Activated naive CD8-positive, alpha-beta T cell (primary cell): Measurements from ENCODE around the gene CTNND2.
"Not testable (repeated sequence)": the region's sequence is repeated elsewhere in the genome, so short reads cannot be mapped to it uniquely, and the experiment has no call there.

Source experiments
- H3K27ac Mint-ChIP-seq: one replicate; pipeline ENCODE4 v1.8.0; 2021; ENCODE audit warnings: mixed read lengths
- H3K27me3 Mint-ChIP-seq: one replicate; pipeline ENCODE4 v1.8.0; 2021; ENCODE audit warnings: mixed read lengths
- H3K36me3 Mint-ChIP-seq: one replicate; pipeline ENCODE4 v1.8.0; 2021; ENCODE audit warnings: mixed read lengths
- H3K4me1 Mint-ChIP-seq: one replicate; pipeline ENCODE4 v1.8.0; 2021; ENCODE audit warnings: low read depth, mixed read lengths
- H3K4me3 Mint-ChIP-seq: one replicate; pipeline ENCODE4 v1.8.0; 2021; ENCODE audit warnings: mild to moderate bottlenecking, mixed read lengths
- H3K9me3 Mint-ChIP-seq: one replicate; pipeline ENCODE4 v1.8.0; 2021; ENCODE audit warnings: low read depth, mixed read lengths

Gene CTNND2

GRCh38 chr5:11443831-11444230 lies 460.4 kb downstream of the CTNND2 start:
- Mint-ChIP-seq H3K9me3 (no peaks in the 10 kb centered on the region), H3K4me3 (no peak overlapping the region), H3K27me3 (peaks cover 3% of the 10 kb centered on the region), H3K4me1 (no peaks in the 10 kb centered on the region), H3K27ac (no peak overlapping the region), H3K36me3 (no peaks in the 10 kb centered on the region)

GRCh38 chr5:11432116-11432515 lies 472.1 kb downstream of the CTNND2 start:
- no peaks in the 10 kb centered on the region for H3K9me3 Mint-ChIP-seq
- H3K4me1 Mint-ChIP-seq, result no peaks in the 10 kb centered on the region
- H3K27me3 Mint-ChIP-seq, result peaks cover 2% of the 10 kb centered on the region
- H3K36me3 Mint-ChIP-seq, result no peaks in the 10 kb centered on the region
- H3K27ac Mint-ChIP-seq, result no peak overlapping the region
- no peak overlapping the region for H3K4me3 Mint-ChIP-seq

- Mint-ChIP-seq H3K36me3 (no peaks in the 10 kb centered on the region), H3K9me3 (no peaks in the 10 kb centered on the region), H3K27me3 (peaks cover 2% of the 10 kb centered on the region), H3K4me1 (no peaks in the 10 kb centered on the region), H3K27ac (no peak overlapping the region), H3K4me3 (no peak overlapping the region)
These were observed 475.0 kb downstream of the CTNND2 start for GRCh38 chr5:11429254-11429653.

- no peaks in the 10 kb centered on the region for H3K36me3 Mint-ChIP-seq
- H3K4me3 Mint-ChIP-seq, result no peak overlapping the region
- H3K4me1 Mint-ChIP-seq, result no peaks in the 10 kb centered on the region
- peaks cover 2% of the 10 kb centered on the region for H3K27me3 Mint-ChIP-seq
- H3K27ac Mint-ChIP-seq, result no peak overlapping the region
- H3K9me3 Mint-ChIP-seq, result no peaks in the 10 kb centered on the region
These were observed 476.7 kb downstream of the CTNND2 start for GRCh38 chr5:11427569-11427968.

- H3K4me1 Mint-ChIP-seq, result no peaks in the 10 kb centered on the region
- no peak overlapping the region for H3K27ac Mint-ChIP-seq
- no peaks in the 10 kb centered on the region for H3K36me3 Mint-ChIP-seq
- H3K4me3 Mint-ChIP-seq, result no peak overlapping the region
- no peaks in the 10 kb centered on the region for H3K9me3 Mint-ChIP-seq
- peaks cover 2% of the 10 kb centered on the region for H3K27me3 Mint-ChIP-seq
These were observed 477.8 kb downstream of the CTNND2 start for GRCh38 chr5:11426442-11426841.

- Mint-ChIP-seq H3K27ac (no peak overlapping the region), H3K4me3 (no peak overlapping the region), H3K27me3 (no peaks in the 10 kb centered on the region), H3K4me1 (no peaks in the 10 kb centered on the region), H3K36me3 (no peaks in the 10 kb centered on the region), H3K9me3 (no peaks in the 10 kb centered on the region)
These were observed 481.9 kb downstream of the CTNND2 start for GRCh38 chr5:11422342-11422741.

- Mint-ChIP-seq H3K27me3 (no peaks in the 10 kb centered on the region), H3K9me3 (no peaks in the 10 kb centered on the region), H3K4me1 (no peaks in the 10 kb centered on the region), H3K27ac (no peak overlapping the region), H3K36me3 (no peaks in the 10 kb centered on the region), H3K4me3 (no peak overlapping the region)
These were observed 483.3 kb downstream of the CTNND2 start for GRCh38 chr5:11420969-11421368.

GRCh38 chr5:11415751-11416150 lies 488.5 kb downstream of the CTNND2 start:
- H3K27ac Mint-ChIP-seq, result no peak overlapping the region
- H3K9me3 Mint-ChIP-seq, result peaks cover 12% of the 10 kb centered on the region
- no peaks in the 10 kb centered on the region for H3K36me3 Mint-ChIP-seq
- H3K4me3 Mint-ChIP-seq, result no peak overlapping the region
- H3K27me3 Mint-ChIP-seq, result peaks cover 2% of the 10 kb centered on the region
- no peaks in the 10 kb centered on the region for H3K4me1 Mint-ChIP-seq

GRCh38 chr5:11414732-11415131 lies 489.5 kb downstream of the CTNND2 start:
- not testable (repeated sequence) for H3K27me3 Mint-ChIP-seq, H3K27ac Mint-ChIP-seq, H3K36me3 Mint-ChIP-seq, H3K4me3 Mint-ChIP-seq, H3K4me1 Mint-ChIP-seq
- peaks cover 12% of the 10 kb centered on the region for H3K9me3 Mint-ChIP-seq

GRCh38 chr5:11411621-11412020 lies 492.6 kb downstream of the CTNND2 start:
- H3K27me3 Mint-ChIP-seq, result peaks cover 2% of the 10 kb centered on the region
- H3K4me3 Mint-ChIP-seq, result no peak overlapping the region
- no peak overlapping the region for H3K27ac Mint-ChIP-seq
- H3K9me3 Mint-ChIP-seq, result peaks cover 12% of the 10 kb centered on the region
- H3K4me1 Mint-ChIP-seq, result no peaks in the 10 kb centered on the region
- no peaks in the 10 kb centered on the region for H3K36me3 Mint-ChIP-seq

GRCh38 chr5:11407556-11408145 lies 496.6 kb downstream of the CTNND2 start:
- Mint-ChIP-seq H3K4me3 (no peak overlapping the region), H3K27ac (no peak overlapping the region), H3K4me1 (no peaks in the 10 kb centered on the region), H3K36me3 (no peaks in the 10 kb centered on the region), H3K27me3 (peaks cover 4% of the 10 kb centered on the region), H3K9me3 (peaks cover 3% of the 10 kb centered on the region)

GRCh38 chr5:11400316-11400715 lies 503.9 kb downstream of the CTNND2 start:
- no peaks in the 10 kb centered on the region for H3K36me3 Mint-ChIP-seq
- H3K27me3 Mint-ChIP-seq, result peaks cover 4% of the 10 kb centered on the region
- no peak overlapping the region for H3K4me3 Mint-ChIP-seq
- H3K27ac Mint-ChIP-seq, result no peak overlapping the region
- H3K4me1 Mint-ChIP-seq, result no peaks in the 10 kb centered on the region
- H3K9me3 Mint-ChIP-seq, result peaks cover 3% of the 10 kb centered on the region

GRCh38 chr5:11398728-11399127 lies 505.5 kb downstream of the CTNND2 start:
- Mint-ChIP-seq H3K9me3 (no peaks in the 10 kb centered on the region), H3K4me1 (no peaks in the 10 kb centered on the region), H3K27ac (no peak overlapping the region), H3K27me3 (peaks cover 4% of the 10 kb centered on the region), H3K36me3 (no peaks in the 10 kb centered on the region), H3K4me3 (no peak overlapping the region)

GRCh38 chr5:11397549-11397948 lies 506.7 kb downstream of the CTNND2 start:
- H3K4me1 Mint-ChIP-seq, result no peaks in the 10 kb centered on the region
- H3K27me3 Mint-ChIP-seq, result peaks cover 4% of the 10 kb centered on the region
- H3K27ac Mint-ChIP-seq, result no peak overlapping the region
- H3K36me3 Mint-ChIP-seq, result no peaks in the 10 kb centered on the region
- no peak overlapping the region for H3K4me3 Mint-ChIP-seq
- no peaks in the 10 kb centered on the region for H3K9me3 Mint-ChIP-seq

GRCh38 chr5:11396917-11397316 lies 507.3 kb downstream of the CTNND2 start:
- Mint-ChIP-seq H3K27me3 (peaks cover 4% of the 10 kb centered on the region), H3K4me3 (no peak overlapping the region), H3K9me3 (no peaks in the 10 kb centered on the region)

GRCh38 chr5:11394933-11395332 lies 509.3 kb downstream of the CTNND2 start:
- H3K27me3 Mint-ChIP-seq, result peaks cover 4% of the 10 kb centered on the region
- H3K36me3 Mint-ChIP-seq, result no peaks in the 10 kb centered on the region
- H3K4me1 Mint-ChIP-seq, result no peaks in the 10 kb centered on the region
- no peak overlapping the region for H3K27ac Mint-ChIP-seq
- H3K9me3 Mint-ChIP-seq, result no peaks in the 10 kb centered on the region
- H3K4me3 Mint-ChIP-seq, result no peak overlapping the region

More at GRCh38 chr5:11396917-11397316, 507.3 kb downstream of the CTNND2 start:
- Mint-ChIP-seq H3K36me3 (no peaks in the 10 kb centered on the region), H3K4me1 (no peaks in the 10 kb centered on the region), H3K27ac (no peak overlapping the region)
